GM12878 (cell line): ENCODE results near the gene GADL1. TPM values are rescaled to one million over a fixed set of nuclear protein-coding genes. Genes with fewer than 3 reads are reported as not detected.

Experiments
- ATAC-seq: fragments of 200-7000 bp; cut with Tn5 transposase; 3 replicates; pipeline ENCODE4 v1.9.1; 2020; ENCODE audit warnings: mild to moderate bottlenecking, moderate library complexity
- BruUV-seq: library from RNA; stranded (reverse); fragments of 400-500 nt; replicated peaks from 2 replicates; lab custom pipeline; 2021; lab: Mats Ljungman, UMichigan
- CTCF ChIA-PET: fragments of 300-600 bp; sonication (Branson Sonifier 250); formaldehyde crosslinking; extraction: SDS; loops from one replicate; lab custom pipeline; 2021; ENCODE audit warnings: inconsistent platforms; lab: Yijun Ruan, JAX
- POLR2A ChIA-PET: fragments of 350-600 bp; formaldehyde crosslinking; extraction: SDS; loops from one replicate; lab custom pipeline; 2021; ENCODE audit warnings: inconsistent platforms; lab: Charles Lee
- RAD21 ChIA-PET: fragments of 300-600 bp; sonication (Branson Sonifier 250); formaldehyde crosslinking; loops from one replicate; lab custom pipeline; 2023; ENCODE audit warnings: antibody characterized with exemption; ENCODE audit not compliant: unreplicated experiment; lab: Charles Lee
- SMC1A ChIA-PET: fragments of 300-600 bp; sonication (Branson Sonifier 250); formaldehyde crosslinking; loops from one replicate; lab custom pipeline; 2023; ENCODE audit not compliant: unreplicated experiment, uncharacterized antibody; lab: Charles Lee
- DNase-seq: peaks from one replicate; pipeline ENCODE4 v3.0.0-alpha.2; 2011; ENCODE audit warnings: low read depth, low spot score
- FAIRE-seq: peaks from 3 replicates; lab custom pipeline; 2011; peaks lifted over from hg19 to GRCh38; lab: Jason Lieb, UNC
- H2AFZ ChIP-seq: 2 replicates; pipeline ENCODE4 v1.6.0; 2011; ENCODE audit warnings: low read depth, low read length, control low read depth; ENCODE audit not compliant: control insufficient read depth
- H3K27ac ChIP-seq: 2 replicates; pipeline ENCODE4 v1.5.1; 2011; ENCODE audit warnings: control low read depth; ENCODE audit not compliant: control insufficient read depth, insufficient read depth
- H3K27me3 ChIP-seq, 2 experiments: replicated peaks in 1 of 2; 2 replicates each; pipeline versions ENCODE4 v1.6.0 to v1.6.1; 2011; ENCODE audit warnings: low read length in 1 of 2; ENCODE audit not compliant: control insufficient read depth in 2 of 2, insufficient read depth in 2 of 2
- H3K36me3 ChIP-seq, 2 experiments: 2 replicates each; pipeline ENCODE4 v1.5.1; 2011; ENCODE audit warnings: low read length in 1 of 2; ENCODE audit not compliant: control insufficient read depth in 2 of 2, insufficient read depth in 2 of 2
- H3K4me1 ChIP-seq: 2 replicates; pipeline ENCODE4 v1.6.1; 2011; ENCODE audit warnings: mild to moderate bottlenecking, low read length, moderate library complexity, mixed read lengths; ENCODE audit not compliant: control insufficient read depth, insufficient read depth
- H3K4me2 ChIP-seq: 2 replicates; pipeline ENCODE4 v1.6.0; 2011; ENCODE audit warnings: control low read depth; ENCODE audit not compliant: control insufficient read depth, insufficient read depth
- H3K4me3 ChIP-seq: fragments of 200-600 bp; sonication (generic); 2 replicates; pipeline ENCODE4 v1.5.1; 2016
- H3K79me2 ChIP-seq: 2 replicates; pipeline ENCODE4 v1.6.0; 2011; ENCODE audit warnings: low read length; ENCODE audit not compliant: control insufficient read depth, insufficient read depth
- H3K9ac ChIP-seq: 2 replicates; pipeline ENCODE4 v1.8.0; 2011; ENCODE audit warnings: low read length, control low read depth, mixed read lengths; ENCODE audit not compliant: control insufficient read depth, insufficient read depth
- H3K9me3 ChIP-seq: replicated peaks from 3 replicates; pipeline ENCODE4 v1.5.1; 2011; ENCODE audit warnings: mild to moderate bottlenecking, low read length; ENCODE audit not compliant: control insufficient read depth, insufficient read depth
- H4K20me1 ChIP-seq: 2 replicates; pipeline ENCODE4 v1.6.0; 2011; ENCODE audit not compliant: control insufficient read depth, insufficient read depth
- BHLHE40 ChIP-seq, 2 experiments: fragments of 450-650 bp in 1 of 2; IDR thresholded peaks; 2 replicates each; pipeline ENCODE4 v1.6.1; 2011 to 2017; ENCODE audit warnings: low read depth in 2 of 2, borderline replicate concordance in 1 of 2, improper control_type of control experiment in 1 of 2, low read length in 1 of 2, mild to moderate bottlenecking in 1 of 2
- CBX5 ChIP-seq: sonication (generic); IDR thresholded peaks from 2 replicates; pipeline ENCODE4 v1.6.1; 2016; ENCODE audit warnings: low read depth, moderate library complexity, mild to moderate bottlenecking, inconsistent platforms
- EED ChIP-seq: sonication (generic); IDR thresholded peaks from 2 replicates; pipeline ENCODE4 v1.6.1; 2016; ENCODE audit warnings: antibody characterized with exemption, low read depth
- FOS ChIP-seq: IDR thresholded peaks from 3 replicates; pipeline ENCODE4 v1.6.1; 2011; ENCODE audit warnings: borderline replicate concordance; ENCODE audit not compliant: insufficient read length; ENCODE audit errors: extremely low read depth
- HDGF ChIP-seq: fragments of 450-650 bp; IDR thresholded peaks from 2 replicates; pipeline ENCODE4 v1.6.1; 2016; ENCODE audit warnings: antibody characterized with exemption
- KDM1A ChIP-seq: fragments of 200-600 bp; sonication (generic); IDR thresholded peaks from 2 replicates; pipeline ENCODE4 v1.6.1; 2016; ENCODE audit warnings: borderline replicate concordance
- LARP7 ChIP-seq: fragments of 450-650 bp; IDR thresholded peaks from 2 replicates; pipeline ENCODE4 v1.6.1; 2017; ENCODE audit warnings: mild to moderate bottlenecking
- MYB ChIP-seq: fragments of 150-350 bp; IDR thresholded peaks from 2 replicates; pipeline ENCODE4 v1.6.1; 2014; ENCODE audit warnings: mild to moderate bottlenecking, low read depth, low read length, borderline replicate concordance
- MYC ChIP-seq: IDR thresholded peaks from 2 replicates; pipeline ENCODE4 v1.6.1; 2011; ENCODE audit warnings: mild to moderate bottlenecking, low read length, moderate library complexity, inconsistent platforms; ENCODE audit not compliant: insufficient read depth, insufficient replicate concordance, insufficient read length, severe bottlenecking
- NFXL1 ChIP-seq: fragments of 450-650 bp; IDR thresholded peaks from 2 replicates; pipeline ENCODE4 v1.6.1; 2017; ENCODE audit warnings: antibody characterized with exemption, mild to moderate bottlenecking, borderline replicate concordance
- NFYB ChIP-seq: IDR thresholded peaks from 2 replicates; pipeline ENCODE4 v1.6.1; 2011; ENCODE audit warnings: low read depth, mild to moderate bottlenecking, low read length, improper control_type of control experiment, moderate library complexity; ENCODE audit not compliant: insufficient read depth
- NR2C1 ChIP-seq: fragments of 450-650 bp; IDR thresholded peaks from 2 replicates; pipeline ENCODE4 v1.6.1; 2017; ENCODE audit warnings: antibody characterized with exemption, mild to moderate bottlenecking, moderate library complexity
- TARDBP ChIP-seq: IDR thresholded peaks from 2 replicates; pipeline ENCODE4 v1.6.1; 2016; ENCODE audit warnings: borderline replicate concordance
- ZBTB4 ChIP-seq: fragments of 450-650 bp; formaldehyde crosslinking; IDR thresholded peaks from 2 replicates; pipeline ENCODE4 v1.4.0; 2022; ENCODE audit warnings: mild to moderate bottlenecking, moderate library complexity
- WGBS: methylation state at CpG from one replicate; pipeline ENCODE4 v1.1.6; 2016; ENCODE audit warnings: low lambda C conversion rate; ENCODE audit not compliant: insufficient replicate concordance, insufficient coverage; ENCODE audit errors: missing lambda C conversion rate; 5-methylcytosine and 5-hydroxymethylcytosine counted together
- in situ Hi-C: fragments of 300-500 bp; cut with MboI; formaldehyde crosslinking; loops from 9 replicates; pipeline ENCODE4 v1.14.3; 2018; ENCODE audit warnings: mixed read lengths
- intact Hi-C: fragments of 100-400 bp; cut with micrococcal nuclease; formaldehyde crosslinking; loops from one replicate; pipeline ENCODE4 v1.14.2; 2022; ENCODE audit not compliant: unreplicated experiment
- polyA plus RNA-seq, 11 experiments: library from polyadenylated mRNA; depleted of rRNA in 4 of 11; unstranded in 6 of 11; stranded (reverse) in 5 of 11; fragments of >200 nt; fragmentation: Nextera tagmentation in 4 of 11; fragmentation: Illumina TruSeq in 1 of 11; extraction: Ambion mirVana in 4 of 11; extraction: Trizol in 1 of 11; gene quantifications; 1 replicate in 1 of 11; 2 replicates in 10 of 11; pipeline versions ENCODE4 v1.2.1 to v1.2.3, GENCODE V29; 2011 to 2016; ENCODE audit warnings: inconsistent platforms in 2 of 11, missing spikeins in 2 of 11, low read depth in 1 of 11
- total RNA-seq, 4 experiments: library from RNA; depleted of rRNA in 3 of 4; stranded (reverse); fragments of >200 nt in 3 of 4; fragmentation: Illumina TruSeq in 1 of 4; extraction: Trizol in 1 of 4; gene quantifications; 2 replicates each; pipeline versions ENCODE4 v1.2.1 to v1.2.3, GENCODE V29; 2013 to 2021
- TF ChIP-seq, protein P1 (sequence below): fragments of 450-650 bp; IDR thresholded peaks from 2 replicates; pipeline ENCODE4 v1.6.1; 2017; ENCODE audit warnings: mild to moderate bottlenecking
- TF ChIP-seq, protein P2 (sequence below): IDR thresholded peaks from 2 replicates; pipeline ENCODE4 v1.6.1; 2011; ENCODE audit warnings: low read depth, mild to moderate bottlenecking, low read length, moderate library complexity, borderline replicate concordance; ENCODE audit errors: extremely low read depth

GADL1 gene
- total and polyA plus RNA-seq, 10 of the 15 experiments (the other 5 are each of a cell fraction or from before 2014, with no cell fraction given), result 0.04 TPM; not detected in 9

- no peaks in the 10 kb centered on the region; a peak in 1 of 4 replicates for H3K27me3 ChIP-seq
- in situ Hi-C loops (no loop called here), intact Hi-C loops (no loop called here)
Observed at GRCh38 chr3:30908456-30909037, 14.1 kb upstream of the GADL1 start.

More at GRCh38 chr3:30908456-30909037, 14.1 kb upstream of the GADL1 start:
- 14% methylated on average over 7 of the region's 7 CpGs for WGBS
- Histone ChIP-seq H2AFZ (no peak overlapping the region), H3K4me3 (no peak overlapping the region), H3K27ac (no peak overlapping the region), H3K9me3 (no peaks in the 10 kb centered on the region), H3K36me3 (no peaks in the 10 kb centered on the region), H3K4me2 (no peak overlapping the region), H3K9ac (no peak overlapping the region), H4K20me1 (no peaks in the 10 kb centered on the region; the same call in 1 of the 2 replicates), H3K4me1 (no peaks in the 10 kb centered on the region), H3K79me2 (no peaks in the 10 kb centered on the region)
- TF ChIP-seq HDGF, result no peak
- TF ChIP-seq, protein P1, sequence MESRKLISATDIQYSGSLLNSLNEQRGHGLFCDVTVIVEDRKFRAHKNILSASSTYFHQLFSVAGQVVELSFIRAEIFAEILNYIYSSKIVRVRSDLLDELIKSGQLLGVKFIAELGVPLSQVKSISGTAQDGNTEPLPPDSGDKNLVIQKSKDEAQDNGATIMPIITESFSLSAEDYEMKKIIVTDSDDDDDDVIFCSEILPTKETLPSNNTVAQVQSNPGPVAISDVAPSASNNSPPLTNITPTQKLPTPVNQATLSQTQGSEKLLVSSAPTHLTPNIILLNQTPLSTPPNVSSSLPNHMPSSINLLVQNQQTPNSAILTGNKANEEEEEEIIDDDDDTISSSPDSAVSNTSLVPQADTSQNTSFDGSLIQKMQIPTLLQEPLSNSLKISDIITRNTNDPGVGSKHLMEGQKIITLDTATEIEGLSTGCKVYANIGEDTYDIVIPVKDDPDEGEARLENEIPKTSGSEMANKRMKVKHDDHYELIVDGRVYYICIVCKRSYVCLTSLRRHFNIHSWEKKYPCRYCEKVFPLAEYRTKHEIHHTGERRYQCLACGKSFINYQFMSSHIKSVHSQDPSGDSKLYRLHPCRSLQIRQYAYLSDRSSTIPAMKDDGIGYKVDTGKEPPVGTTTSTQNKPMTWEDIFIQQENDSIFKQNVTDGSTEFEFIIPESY, result no peak
- TF ChIP-seq MYB, result no peak
- TF ChIP-seq EED, result no peak
- no peak for TF ChIP-seq NFYB
- TF ChIP-seq LARP7, result no peak
- TF ChIP-seq TARDBP, result no peak
- TF ChIP-seq CBX5, result no peak
- no peak for TF ChIP-seq KDM1A
- TF ChIP-seq MYC, result no peak
- no peak for TF ChIP-seq NR2C1
- TF ChIP-seq NFXL1, result no peak
- TF ChIP-seq FOS, result no peak
- TF ChIP-seq ZBTB4 (CRISPR knock-in tag), result no peak
- TF ChIP-seq, protein P2, sequence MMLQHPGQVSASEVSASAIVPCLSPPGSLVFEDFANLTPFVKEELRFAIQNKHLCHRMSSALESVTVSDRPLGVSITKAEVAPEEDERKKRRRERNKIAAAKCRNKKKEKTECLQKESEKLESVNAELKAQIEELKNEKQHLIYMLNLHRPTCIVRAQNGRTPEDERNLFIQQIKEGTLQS, result no peak
- TF ChIP-seq BHLHE40 (IDR thresholded peaks at IDR 0.05; ENCODE audit: borderline replicate concordance in 1 of 2, low read depth in 2 of 2, low read length in 1 of 2), result no peak
- SMC1A ChIA-PET, result no interaction called here
- DNase-seq (no peak), FAIRE-seq (no peak), ATAC-seq (no peak)
- POLR2A ChIA-PET, result no interaction called here
- RAD21 ChIA-PET, result no interaction called here
- CTCF ChIA-PET, result interaction anchor here (0.6 to 0.7 kb wide), 2 partner anchors 111 to 559 kb away, joined by 3 read pairs; no protein-coding TSS in a partner anchor
- BruUV-seq, result no TSS peak
